ENCODE data around the gene CUL4A.
A peak's percentile ranks its signal among the peaks of the same experiment; 100 is the strongest.

The CUL4A gene

GRCh38 chr13:113171250-113172125, 37.9 kb upstream of the CUL4A start:
- Mint-ChIP-seq H3K9me3 (peaks cover 2% of the 10 kb centered on the region), H3K4me3 (no peak overlapping the region), H3K36me3 (peaks cover 58% of the 10 kb centered on the region), H3K27ac (peak overlapping the region; percentile 62), H3K4me1 (peaks cover 48% of the 10 kb centered on the region), H3K27me3 (no peaks in the 10 kb centered on the region)
- DNase-seq = no peak
- CTCF ChIA-PET = no interaction called here

GRCh38 chr13:113172419-113172926, 36.9 kb upstream of the CUL4A start:
- no peak overlapping the region for H3K4me3 Mint-ChIP-seq
- peak overlapping the region; percentile 58 for H3K27ac Mint-ChIP-seq
- H3K36me3 Mint-ChIP-seq = peaks cover 61% of the 10 kb centered on the region
- H3K27me3 Mint-ChIP-seq = no peaks in the 10 kb centered on the region
- H3K4me1 Mint-ChIP-seq = peaks cover 51% of the 10 kb centered on the region
- H3K9me3 Mint-ChIP-seq = peaks cover 2% of the 10 kb centered on the region
- CTCF ChIA-PET = no interaction called here
- no peak for DNase-seq

GRCh38 chr13:113176280-113176679, 33.1 kb upstream of the CUL4A start:
- Mint-ChIP-seq H3K36me3 (peaks cover 74% of the 10 kb centered on the region), H3K4me1 (peaks cover 75% of the 10 kb centered on the region), H3K9me3 (peaks cover 2% of the 10 kb centered on the region), H3K27ac (peak overlapping the region; percentile 98), H3K4me3 (peak overlapping the region; percentile 21), H3K27me3 (no peaks in the 10 kb centered on the region)
- CTCF ChIA-PET = no interaction called here
- peak; percentile 64 for DNase-seq

GRCh38 chr13:113176822-113177221, 32.6 kb upstream of the CUL4A start:
- Mint-ChIP-seq H3K27me3 (no peaks in the 10 kb centered on the region), H3K4me1 (peaks cover 74% of the 10 kb centered on the region), H3K36me3 (peaks cover 71% of the 10 kb centered on the region), H3K27ac (peak overlapping the region; percentile 98), H3K9me3 (peaks cover 2% of the 10 kb centered on the region), H3K4me3 (no peak overlapping the region)
- DNase-seq = no peak
- CTCF ChIA-PET = no interaction called here

- peak overlapping the region; percentile 75 for H3K27ac Mint-ChIP-seq
- DNase-seq = no peak
- peaks cover 67% of the 10 kb centered on the region for H3K36me3 Mint-ChIP-seq
These were observed 31.1 kb upstream of the CUL4A start for GRCh38 chr13:113178070-113178895.

GRCh38 chr13:113178896-113179167, 30.6 kb upstream of the CUL4A start:
- Mint-ChIP-seq H3K27me3 (no peaks in the 10 kb centered on the region), H3K36me3 (peaks cover 72% of the 10 kb centered on the region), H3K9me3 (peaks cover 2% of the 10 kb centered on the region), H3K4me3 (no peak overlapping the region), H3K27ac (peak overlapping the region; percentile 75), H3K4me1 (peaks cover 80% of the 10 kb centered on the region)
- DNase-seq = no peak
- CTCF ChIA-PET = interaction anchor here (0.5 to 0.7 kb wide), 2 partner anchors 16 to 150 kb away, joined by 3 to 5 read pairs; no protein-coding TSS in a partner anchor

More at GRCh38 chr13:113178070-113178895, 31.1 kb upstream of the CUL4A start:
- H3K27me3 Mint-ChIP-seq = no peaks in the 10 kb centered on the region
- H3K4me3 Mint-ChIP-seq = no peak overlapping the region
- peaks cover 2% of the 10 kb centered on the region for H3K9me3 Mint-ChIP-seq
- CTCF ChIA-PET = interaction anchor here (0.7 kb wide), 1 partner anchor 150 kb away, joined by 5 read pairs; no protein-coding TSS in a partner anchor
- peaks cover 76% of the 10 kb centered on the region for H3K4me1 Mint-ChIP-seq

- H3K4me3 Mint-ChIP-seq = no peak overlapping the region
- CTCF ChIA-PET = interaction anchor here (0.5 to 0.7 kb wide), 2 partner anchors 15 to 149 kb away, joined by 3 to 5 read pairs; no protein-coding TSS in a partner anchor
- peak overlapping the region; percentile 85 for H3K27ac Mint-ChIP-seq
These were observed 29.8 kb upstream of the CUL4A start for GRCh38 chr13:113179374-113180230.

GRCh38 chr13:113182046-113182445, 27.4 kb upstream of the CUL4A start:
- Mint-ChIP-seq H3K4me3 (no peak overlapping the region), H3K9me3 (no peaks in the 10 kb centered on the region), H3K27ac (peak overlapping the region; percentile 65), H3K36me3 (peaks cover 63% of the 10 kb centered on the region), H3K27me3 (no peaks in the 10 kb centered on the region), H3K4me1 (peaks cover 77% of the 10 kb centered on the region)
- CTCF ChIA-PET = no interaction called here
- DNase-seq = no peak

More at GRCh38 chr13:113179374-113180230, 29.8 kb upstream of the CUL4A start:
- no peak for DNase-seq
- Mint-ChIP-seq H3K4me1 (peaks cover 76% of the 10 kb centered on the region), H3K27me3 (no peaks in the 10 kb centered on the region), H3K9me3 (peaks cover 2% of the 10 kb centered on the region), H3K36me3 (peaks cover 68% of the 10 kb centered on the region)

- Mint-ChIP-seq H3K36me3 (peaks cover 68% of the 10 kb centered on the region), H3K4me3 (no peak overlapping the region), H3K27ac (peak overlapping the region; percentile 82), H3K9me3 (no peaks in the 10 kb centered on the region), H3K4me1 (peaks cover 82% of the 10 kb centered on the region), H3K27me3 (no peaks in the 10 kb centered on the region)
- no peak for DNase-seq
- CTCF ChIA-PET = interaction anchor here (0.6 to 2.5 kb wide), 2 partner anchors 241 to 262 kb away, joined by 3 to 6 read pairs; no protein-coding TSS in a partner anchor
These were observed 25.8 kb upstream of the CUL4A start for GRCh38 chr13:113183450-113184129.

- DNase-seq = peak; percentile 46
- peaks cover 77% of the 10 kb centered on the region for H3K4me1 Mint-ChIP-seq
- H3K27me3 Mint-ChIP-seq = no peaks in the 10 kb centered on the region
- peak overlapping the region; percentile 95 for H3K27ac Mint-ChIP-seq
- H3K9me3 Mint-ChIP-seq = no peaks in the 10 kb centered on the region
- H3K36me3 Mint-ChIP-seq = peaks cover 65% of the 10 kb centered on the region
- CTCF ChIA-PET = interaction anchor here (2.5 kb wide), 1 partner anchor 242 kb away, joined by 6 read pairs; no protein-coding TSS in a partner anchor
- peak overlapping the region; percentile 63 for H3K4me3 Mint-ChIP-seq
These were observed 24.6 kb upstream of the CUL4A start for GRCh38 chr13:113184568-113185440.

GRCh38 chr13:113186061-113186900, 23.1 kb upstream of the CUL4A start:
- Mint-ChIP-seq H3K4me1 (peaks cover 62% of the 10 kb centered on the region), H3K9me3 (no peaks in the 10 kb centered on the region), H3K27ac (peak overlapping the region; percentile 85), H3K27me3 (no peaks in the 10 kb centered on the region), H3K4me3 (peak overlapping the region; percentile 38), H3K36me3 (peaks cover 64% of the 10 kb centered on the region)
- CTCF ChIA-PET = interaction anchor here (2.5 kb wide), 1 partner anchor 243 kb away, joined by 6 read pairs; no protein-coding TSS in a partner anchor
- DNase-seq = no peak

- Mint-ChIP-seq H3K27ac (peak overlapping the region; percentile 86), H3K4me3 (no peak overlapping the region), H3K9me3 (no peaks in the 10 kb centered on the region), H3K36me3 (peaks cover 66% of the 10 kb centered on the region), H3K4me1 (peaks cover 55% of the 10 kb centered on the region), H3K27me3 (no peaks in the 10 kb centered on the region)
- CTCF ChIA-PET = no interaction called here
- peak; percentile 43 for DNase-seq
These were observed 22.1 kb upstream of the CUL4A start for GRCh38 chr13:113187263-113187669.

All from activated naive CD4-positive, alpha-beta T cell treated with anti-CD3 and anti-CD28 coated beads, Interleukin-2, amount 10 ng/mL, durations not matched to agents 7 days and 5 days (primary cell).